ENCODE results near the gene CCDC69. TPM values are rescaled to one million over a fixed set of nuclear protein-coding genes. Genes with fewer than 3 reads are reported as not detected.
"Not testable (repeated sequence)": the region's sequence is repeated elsewhere in the genome, so short reads cannot be mapped to it uniquely, and the experiment has no call there.

Gene CCDC69
- polyA plus RNA-seq, 1 donor from 2014 or later: 75.5 TPM

DNA sequence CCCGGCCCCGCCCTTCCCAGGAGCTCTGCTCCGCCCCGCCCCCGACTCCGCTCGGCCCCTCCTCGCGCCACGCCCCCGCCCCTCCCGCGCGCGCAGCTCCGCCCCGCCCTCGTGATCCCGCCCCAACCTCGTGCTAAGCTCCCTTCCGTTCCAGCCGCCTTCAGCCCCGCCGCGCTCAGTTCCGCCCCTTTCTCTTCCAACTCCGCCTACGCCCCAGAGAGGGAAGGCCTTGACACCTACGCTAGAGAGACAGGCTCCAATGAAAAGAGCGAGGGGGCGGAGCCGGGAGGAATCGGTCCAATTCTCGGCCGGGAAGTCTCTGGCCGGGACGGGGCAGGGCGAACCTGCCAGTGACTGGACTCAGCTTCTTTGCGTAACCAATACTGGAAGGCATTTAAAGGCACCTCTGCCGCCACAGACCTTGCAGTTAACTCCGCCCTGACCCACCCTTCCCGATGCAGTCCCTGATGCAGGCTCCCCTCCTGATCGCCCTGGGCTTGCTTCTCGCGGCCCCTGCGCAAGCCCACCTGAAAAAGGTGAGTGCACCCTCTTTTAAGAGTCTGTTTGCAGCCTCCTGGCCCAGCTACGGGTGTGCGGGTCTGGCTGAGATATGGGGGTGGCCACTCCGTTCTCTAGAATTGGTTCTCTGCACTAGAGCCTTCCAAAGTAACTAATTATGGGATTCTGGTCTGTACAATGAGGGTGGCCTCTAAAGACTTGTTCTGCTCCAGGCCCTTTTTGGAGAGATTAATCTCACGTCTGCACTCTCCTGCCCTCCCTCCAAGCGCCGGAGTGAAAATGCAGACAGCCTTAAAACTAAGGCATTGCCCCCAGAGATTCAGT is 29.1 kb upstream of the CCDC69 start, which contains the start of gene GM2A:
Gene GM2A (plus strand): TSS at position 424 of the 843 bp plus-strand sequence. CDS start 32 bp downstream, at position 456.
- H3K27ac Mint-ChIP-seq: peak within 1 kb of the TSS; percentile 87 to 98 (median 94)
- H3K4me3 Mint-ChIP-seq: peak within 1 kb of the TSS; percentile 93 to 99 (median 96)
- H3K27me3 Mint-ChIP-seq: peaks cover 1% of the 10 kb centered on the region
- no peaks in the 10 kb centered on the region for H3K36me3 Mint-ChIP-seq
- H3K9me3 Mint-ChIP-seq: no peaks in the 10 kb centered on the region
- peaks cover 26 to 47% (median 45%) of the 10 kb centered on the region in 3 donors for H3K4me1 Mint-ChIP-seq

DNA sequence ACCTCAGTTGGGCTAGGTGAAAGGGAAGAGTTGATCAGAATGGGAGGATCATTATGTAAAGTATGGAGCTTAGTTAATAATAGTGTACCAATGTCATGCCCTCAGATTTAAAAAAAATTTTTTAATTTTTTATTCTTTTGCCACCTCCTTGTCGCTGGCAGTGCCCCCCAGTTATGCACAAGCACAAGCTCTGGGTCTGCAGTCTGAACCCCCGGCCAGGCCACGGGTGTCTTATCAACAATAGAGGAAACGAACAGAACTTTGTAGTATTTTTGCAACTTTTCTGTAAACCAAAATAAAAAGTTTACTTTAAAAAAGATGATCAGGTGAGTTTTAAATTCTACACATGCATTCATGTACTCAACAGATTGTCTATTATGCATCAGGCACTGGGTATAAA is 27.7 kb upstream of the CCDC69 start:
- Mint-ChIP-seq H3K9me3 (no peaks in the 10 kb centered on the region), H3K36me3 (no peaks in the 10 kb centered on the region), H3K27me3 (no peaks in the 10 kb centered on the region), H3K27ac (peak overlapping the region in 2 of 3 donors; percentile 87 to 94), H3K4me1 (peaks cover 15 to 34% (median 32%) of the 10 kb centered on the region in 3 donors), H3K4me3 (peak overlapping the region; percentile 93 to 99 (median 96))

- H3K9me3 Mint-ChIP-seq: no peaks in the 10 kb centered on the region
- H3K36me3 Mint-ChIP-seq: no peaks in the 10 kb centered on the region
- peaks cover 13 to 29% (median 29%) of the 10 kb centered on the region in 3 donors for H3K4me1 Mint-ChIP-seq
- H3K4me3 Mint-ChIP-seq: peak overlapping the region in 3 of 4 donors; percentile 41 to 81 (median 61)
- no peaks in the 10 kb centered on the region for H3K27me3 Mint-ChIP-seq
- H3K27ac Mint-ChIP-seq: peak overlapping the region in 1 of 3 donors; percentile 87
Observed at GRCh38 chr5:151251001-151251551, 27.2 kb upstream of the CCDC69 start.

GRCh38 chr5:151250346-151251000 is 26.6 kb upstream of the CCDC69 start:
- no peaks in the 10 kb centered on the region for H3K36me3 Mint-ChIP-seq
- peaks cover 7 to 26% (median 25%) of the 10 kb centered on the region in 3 donors for H3K4me1 Mint-ChIP-seq
- peak overlapping the region in 3 of 4 donors; percentile 49 to 92 (median 69) for H3K4me3 Mint-ChIP-seq
- H3K9me3 Mint-ChIP-seq: no peaks in the 10 kb centered on the region
- peak overlapping the region in 2 of 3 donors; percentile 72 to 88 for H3K27ac Mint-ChIP-seq
- H3K27me3 Mint-ChIP-seq: no peaks in the 10 kb centered on the region

DNA sequence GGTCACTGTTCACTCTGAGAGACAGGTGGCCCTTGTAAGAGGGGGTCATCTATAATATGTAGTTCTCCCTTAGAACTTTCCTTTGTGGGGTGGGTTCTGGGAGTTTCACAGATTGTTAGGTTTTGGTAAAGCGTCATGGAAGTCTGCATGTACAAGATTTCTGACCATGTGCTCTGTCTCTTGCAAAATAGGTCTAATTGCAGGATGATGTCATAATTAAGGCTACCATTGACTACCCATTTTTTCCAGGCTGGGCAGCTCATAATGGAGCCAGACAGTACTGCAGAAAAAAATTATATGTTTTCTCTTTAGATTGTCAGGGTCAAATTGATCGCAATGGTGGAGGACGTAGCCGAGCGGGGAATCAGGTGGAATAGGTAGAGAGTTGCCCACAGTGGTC is 25.4 kb upstream of the CCDC69 start:
- H3K4me3 Mint-ChIP-seq: peak overlapping the region in 2 of 4 donors; percentile 27 to 48
- H3K36me3 Mint-ChIP-seq: no peaks in the 10 kb centered on the region
- H3K4me1 Mint-ChIP-seq: peaks cover 5 to 19% (median 19%) of the 10 kb centered on the region in 3 donors
- H3K9me3 Mint-ChIP-seq: no peaks in the 10 kb centered on the region
- peak overlapping the region in 1 of 3 donors; percentile 62 for H3K27ac Mint-ChIP-seq
- no peaks in the 10 kb centered on the region for H3K27me3 Mint-ChIP-seq

DNA sequence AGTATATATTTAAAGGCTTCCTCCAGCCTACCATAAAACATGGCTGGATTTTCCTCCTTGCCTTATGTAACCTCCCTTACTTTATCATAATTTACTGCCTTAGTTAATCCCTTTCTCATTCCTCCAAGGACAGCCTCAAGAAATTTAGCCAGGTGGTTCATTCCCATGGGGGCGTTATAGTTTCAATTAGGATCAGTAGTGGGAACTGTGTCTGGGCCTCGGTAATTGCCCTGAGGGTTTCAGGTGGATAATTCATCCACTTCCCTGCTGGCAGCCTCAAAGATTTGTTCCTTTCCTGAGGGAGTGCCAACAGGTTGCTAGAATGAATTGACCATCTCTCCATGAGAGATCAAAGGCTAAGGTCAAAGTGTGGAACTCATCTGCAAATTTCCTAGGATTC is 24.8 kb upstream of the CCDC69 start:
- H3K36me3 Mint-ChIP-seq: no peaks in the 10 kb centered on the region
- H3K9me3 Mint-ChIP-seq: no peaks in the 10 kb centered on the region
- H3K27ac Mint-ChIP-seq: peak overlapping the region in 1 of 3 donors; percentile 62
- peak overlapping the region in 1 of 4 donors; percentile 48 for H3K4me3 Mint-ChIP-seq
- H3K4me1 Mint-ChIP-seq: peaks cover 0 to 17% (median 16%) of the 10 kb centered on the region in 3 donors
- H3K27me3 Mint-ChIP-seq: no peaks in the 10 kb centered on the region

DNA sequence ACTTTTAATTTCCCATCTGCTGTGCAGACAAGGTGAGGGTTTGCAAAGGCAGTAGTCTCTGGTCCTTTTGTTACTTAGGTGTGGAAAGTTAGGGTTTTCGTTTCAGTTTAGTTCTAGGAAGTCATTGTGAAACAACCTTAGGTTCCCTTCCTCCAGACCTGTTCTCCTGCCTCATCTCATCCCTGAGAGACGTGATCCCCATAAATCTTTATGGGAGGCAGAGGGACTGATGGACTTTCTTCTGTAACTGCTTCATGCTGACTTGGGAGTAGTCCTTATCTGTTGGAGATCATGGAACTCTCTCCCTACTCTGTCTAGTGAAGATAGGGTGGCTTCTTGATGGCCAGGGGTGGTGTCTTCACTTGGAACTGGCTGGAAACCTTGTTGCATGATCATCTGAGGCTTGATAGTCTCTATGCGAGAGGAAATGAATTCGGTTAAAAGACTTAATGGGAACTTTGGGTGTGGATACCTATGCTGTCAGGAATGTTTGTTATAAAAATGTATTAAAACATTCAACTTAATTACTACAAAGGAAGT is 21.9 kb upstream of the CCDC69 start:
- Mint-ChIP-seq H3K4me3 (no peak overlapping the region), H3K27me3 (no peaks in the 10 kb centered on the region), H3K27ac (no peak overlapping the region), H3K9me3 (no peaks in the 10 kb centered on the region), H3K36me3 (no peaks in the 10 kb centered on the region), H3K4me1 (peaks cover 19 to 31% (median 27%) of the 10 kb centered on the region in 3 donors)

DNA sequence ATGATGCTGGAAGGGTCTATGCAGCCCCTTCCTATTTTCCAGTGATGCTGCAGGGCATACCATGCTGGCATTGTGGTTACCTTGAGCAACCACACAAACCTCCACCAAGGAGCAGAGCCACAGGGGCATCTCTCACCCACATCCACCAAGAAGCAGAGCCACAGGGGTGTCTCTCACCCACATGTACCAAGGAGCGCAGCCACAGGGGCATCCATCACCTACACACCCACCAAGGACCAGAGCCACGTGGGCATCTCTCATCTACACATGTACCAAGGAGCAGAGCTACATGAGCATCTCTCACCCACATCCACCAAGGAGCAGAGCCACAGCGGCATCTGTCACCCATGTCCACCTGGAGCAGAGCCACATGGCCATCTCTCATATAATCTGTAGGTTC is 20.3 kb upstream of the CCDC69 start:
- Mint-ChIP-seq H3K9me3 (no peaks in the 10 kb centered on the region), H3K36me3 (no peaks in the 10 kb centered on the region), H3K4me1 (peaks cover 28 to 42% (median 29%) of the 10 kb centered on the region in 3 donors), H3K27ac (no peak overlapping the region), H3K4me3 (peak overlapping the region in 1 of 4 donors; percentile 43), H3K27me3 (no peaks in the 10 kb centered on the region)

- Mint-ChIP-seq H3K4me3 (no peak overlapping the region), H3K27ac (no peak overlapping the region), H3K4me1 (peaks cover 33 to 46% (median 34%) of the 10 kb centered on the region in 3 donors), H3K36me3 (no peaks in the 10 kb centered on the region), H3K9me3 (no peaks in the 10 kb centered on the region), H3K27me3 (no peaks in the 10 kb centered on the region)
Observed at GRCh38 chr5:151243564-151243963, 19.7 kb upstream of the CCDC69 start.

DNA sequence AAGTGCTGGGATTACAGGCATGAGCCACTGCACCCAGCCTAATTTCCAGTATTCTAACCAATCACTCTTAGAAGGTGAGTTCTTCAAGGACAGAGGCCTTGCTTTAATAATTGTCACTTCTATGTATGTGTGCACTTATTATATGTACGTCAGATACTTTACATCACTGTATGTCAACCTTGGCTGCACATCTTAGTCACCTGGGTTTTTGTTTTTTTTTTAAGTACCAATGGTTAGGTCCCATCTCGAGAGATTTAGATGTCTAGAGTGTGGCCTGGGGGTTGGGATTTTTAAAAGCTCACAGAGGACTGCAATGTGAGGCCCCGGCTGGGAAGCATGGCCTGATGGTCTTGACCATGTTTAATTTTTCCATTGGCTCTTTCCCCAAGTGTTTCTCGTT is 19.2 kb upstream of the CCDC69 start:
- Mint-ChIP-seq H3K4me1 (peaks cover 37 to 49% (median 39%) of the 10 kb centered on the region in 3 donors), H3K36me3 (no peaks in the 10 kb centered on the region), H3K9me3 (no peaks in the 10 kb centered on the region), H3K27ac (peak overlapping the region in 1 of 3 donors; percentile 66), H3K27me3 (no peaks in the 10 kb centered on the region), H3K4me3 (peak overlapping the region in 2 of 4 donors; percentile 33 to 72)

- peak overlapping the region in 2 of 3 donors; percentile 77 for H3K27ac Mint-ChIP-seq
- peak overlapping the region; percentile 12 to 81 (median 62) for H3K4me3 Mint-ChIP-seq
- no peaks in the 10 kb centered on the region for H3K27me3 Mint-ChIP-seq
- H3K9me3 Mint-ChIP-seq: no peaks in the 10 kb centered on the region
- H3K36me3 Mint-ChIP-seq: no peaks in the 10 kb centered on the region
- H3K4me1 Mint-ChIP-seq: peaks cover 49 to 62% (median 52%) of the 10 kb centered on the region in 3 donors
Observed at GRCh38 chr5:151240924-151241635, 17.2 kb upstream of the CCDC69 start.

GRCh38 chr5:151240268-151240835 is 16.5 kb upstream of the CCDC69 start:
- peak overlapping the region in 1 of 3 donors; percentile 64 for H3K27ac Mint-ChIP-seq
- not testable (repeated sequence) for H3K36me3 Mint-ChIP-seq, H3K27me3 Mint-ChIP-seq, H3K9me3 Mint-ChIP-seq
- H3K4me3 Mint-ChIP-seq: peak overlapping the region in 2 of 4 donors; percentile 41 to 48
- H3K4me1 Mint-ChIP-seq: peaks cover 53 to 62% (median 55%) of the 10 kb centered on the region in 3 donors

GRCh38 chr5:151239237-151239861 is 15.5 kb upstream of the CCDC69 start:
- H3K4me3 Mint-ChIP-seq: peak overlapping the region; percentile 54 to 97 (median 82)

More at GRCh38 chr5:151239237-151239861, 15.5 kb upstream of the CCDC69 start:
- Mint-ChIP-seq H3K27me3 (no peaks in the 10 kb centered on the region), H3K4me1 (peaks cover 58 to 70% (median 59%) of the 10 kb centered on the region in 3 donors), H3K9me3 (no peaks in the 10 kb centered on the region), H3K36me3 (no peaks in the 10 kb centered on the region), H3K27ac (peak overlapping the region; percentile 42 to 87 (median 45))
